HG03439 (cell line): ENCODE results near the gene FAAP100.

Experiments
- ATAC-seq: cut with Tn5 transposase; IDR thresholded peaks from one replicate; pipeline ENCODE4 v1.9.1; 2021; ENCODE audit warnings: mild to moderate bottlenecking, moderate library complexity; ENCODE audit not compliant: unreplicated experiment

FAAP100 gene

GRCh38 chr17:81513753-81514488 is 38.2 kb downstream of the FAAP100 start:
- no peak for ATAC-seq

- no peak for ATAC-seq
These were observed 38.8 kb downstream of the FAAP100 start for GRCh38 chr17:81513372-81513752.

GRCh38 chr17:81512562-81513371 is 39.4 kb downstream of the FAAP100 start, which contains the start of gene ACTG1:
ACTG1 (minus strand) TSS chr17:81512799; CDS start chr17:81512354, 445 bp downstream.
- peak; percentile 43 for ATAC-seq

GRCh38 chr17:81511804-81512561 is 40.2 kb downstream of the FAAP100 start:
- peak; percentile 2 for ATAC-seq

- no peak for ATAC-seq
These were observed 40.7 kb downstream of the FAAP100 start for GRCh38 chr17:81511554-81511803.

- no peak for ATAC-seq
These were observed 41.2 kb downstream of the FAAP100 start for GRCh38 chr17:81510785-81511553.

GRCh38 chr17:81509972-81510784 is 42.0 kb downstream of the FAAP100 start:
- no peak for ATAC-seq

- no peak for ATAC-seq
These were observed 42.8 kb downstream of the FAAP100 start for GRCh38 chr17:81509207-81509971.

GRCh38 chr17:81508639-81509206 is 43.4 kb downstream of the FAAP100 start:
- ATAC-seq, result no peak

- ATAC-seq, result no peak
These were observed 48.5 kb downstream of the FAAP100 start for GRCh38 chr17:81503619-81504018.

GRCh38 chr17:81502471-81503017 is 49.6 kb downstream of the FAAP100 start:
- no peak for ATAC-seq

- no peak for ATAC-seq
These were observed 52.1 kb downstream of the FAAP100 start for GRCh38 chr17:81500047-81500446.

- ATAC-seq, result no peak
These were observed 52.6 kb downstream of the FAAP100 start for GRCh38 chr17:81499601-81499970.

- ATAC-seq, result no peak
These were observed 53.1 kb downstream of the FAAP100 start for GRCh38 chr17:81498953-81499600.

GRCh38 chr17:81494626-81495377 is 57.4 kb downstream of the FAAP100 start:
- ATAC-seq, result no peak

- no peak for ATAC-seq
These were observed 58.7 kb downstream of the FAAP100 start for GRCh38 chr17:81493198-81494038.

- ATAC-seq, result no peak
These were observed 59.4 kb downstream of the FAAP100 start for GRCh38 chr17:81492706-81493105.
